Measurements from ENCODE around the gene LTA.

LTA gene

DNA sequence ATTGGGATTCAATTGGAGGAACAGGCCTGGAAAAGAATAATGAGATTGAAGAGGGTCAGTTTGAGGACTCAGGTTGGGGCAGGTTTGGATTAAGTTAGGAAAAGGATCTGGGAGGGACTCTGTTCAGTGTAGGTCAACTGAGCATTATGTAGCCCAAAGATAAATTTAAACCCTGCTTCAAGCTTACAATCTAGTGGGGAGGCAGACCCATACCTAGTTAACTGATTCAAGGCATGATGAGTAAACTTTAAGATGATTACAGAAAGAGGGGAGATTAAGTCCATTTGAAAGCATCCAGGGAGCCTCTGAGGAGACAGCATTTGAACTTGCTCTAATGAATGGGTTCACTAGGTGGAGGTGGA, 11.4 kb upstream of the LTA start:
- peak overlapping the region in 17 of 21 experiments; percentile 50 to 89 (median 75) for H3K27ac ChIP-seq

GRCh38 chr6:31567531-31568370, 4.3 kb upstream of the LTA start:
- H3K4me3 ChIP-seq, result no peak overlapping the region
- H3K27ac ChIP-seq, result peak overlapping the region in 5 of 21 experiments; percentile 0 to 78 (median 2)

More for the DNA sequence above, 11.4 kb upstream of the LTA start:
- H3K4me3 ChIP-seq, result no peak overlapping the region

- Histone ChIP-seq H3K4me3 (no peak overlapping the region), H3K27ac (peak overlapping the region in 6 of 21 experiments; percentile 0 to 78 (median 20))
Measured at GRCh38 chr6:31568537-31568961, 3.5 kb upstream of the LTA start.

- Histone ChIP-seq H3K27ac (peak overlapping the region in 1 of 21 experiments; percentile 78), H3K4me3 (no peak overlapping the region)
Measured at GRCh38 chr6:31569861-31570536, 2.1 kb upstream of the LTA start.

DNA sequence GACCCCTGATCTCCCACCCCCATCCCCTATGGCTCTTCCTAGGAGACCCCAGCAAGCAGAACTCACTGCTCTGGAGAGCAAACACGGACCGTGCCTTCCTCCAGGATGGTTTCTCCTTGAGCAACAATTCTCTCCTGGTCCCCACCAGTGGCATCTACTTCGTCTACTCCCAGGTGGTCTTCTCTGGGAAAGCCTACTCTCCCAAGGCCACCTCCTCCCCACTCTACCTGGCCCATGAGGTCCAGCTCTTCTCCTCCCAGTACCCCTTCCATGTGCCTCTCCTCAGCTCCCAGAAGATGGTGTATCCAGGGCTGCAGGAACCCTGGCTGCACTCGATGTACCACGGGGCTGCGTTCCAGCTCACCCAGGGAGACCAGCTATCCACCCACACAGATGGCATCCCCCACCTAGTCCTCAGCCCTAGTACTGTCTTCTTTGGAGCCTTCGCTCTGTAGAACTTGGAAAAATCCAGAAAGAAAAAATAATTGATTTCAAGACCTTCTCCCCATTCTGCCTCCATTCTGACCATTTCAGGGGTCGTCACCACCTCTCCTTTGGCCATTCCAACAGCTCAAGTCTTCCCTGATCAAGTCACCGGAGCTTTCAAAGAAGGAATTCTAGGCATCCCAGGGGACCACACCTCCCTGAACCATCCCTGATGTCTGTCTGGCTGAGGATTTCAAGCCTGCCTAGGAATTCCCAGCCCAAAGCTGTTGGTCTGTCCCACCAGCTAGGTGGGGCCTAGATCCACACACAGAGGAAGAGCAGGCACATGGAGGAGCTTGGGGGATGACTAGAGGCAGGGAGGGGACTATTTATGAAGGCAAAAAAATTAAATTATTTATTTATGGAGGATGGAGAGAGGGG, 1.4 kb downstream of the LTA start:
- H3K4me3 ChIP-seq, result no peak overlapping the region
- peak overlapping the region in 8 of 21 experiments; percentile 46 to 98 (median 83) for H3K27ac ChIP-seq

- Histone ChIP-seq H3K27ac (peak overlapping the region in 16 of 21 experiments; percentile 17 to 98 (median 72)), H3K4me3 (no peak overlapping the region)
Measured at GRCh38 chr6:31574106-31575061, 2.3 kb downstream of the LTA start.

DNA sequence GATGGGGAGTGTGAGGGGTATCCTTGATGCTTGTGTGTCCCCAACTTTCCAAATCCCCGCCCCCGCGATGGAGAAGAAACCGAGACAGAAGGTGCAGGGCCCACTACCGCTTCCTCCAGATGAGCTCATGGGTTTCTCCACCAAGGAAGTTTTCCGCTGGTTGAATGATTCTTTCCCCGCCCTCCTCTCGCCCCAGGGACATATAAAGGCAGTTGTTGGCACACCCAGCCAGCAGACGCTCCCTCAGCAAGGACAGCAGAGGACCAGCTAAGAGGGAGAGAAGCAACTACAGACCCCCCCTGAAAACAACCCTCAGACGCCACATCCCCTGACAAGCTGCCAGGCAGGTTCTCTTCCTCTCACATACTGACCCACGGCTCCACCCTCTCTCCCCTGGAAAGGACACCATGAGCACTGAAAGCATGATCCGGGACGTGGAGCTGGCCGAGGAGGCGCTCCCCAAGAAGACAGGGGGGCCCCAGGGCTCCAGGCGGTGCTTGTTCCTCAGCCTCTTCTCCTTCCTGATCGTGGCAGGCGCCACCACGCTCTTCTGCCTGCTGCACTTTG, 3.3 kb downstream of the LTA start, which contains the start of gene TNF:
Gene TNF (plus strand): TSS at position 231 of the 567 bp plus-strand sequence. CDS start 177 bp downstream, at position 408.
- H3K4me3 ChIP-seq, result peak within 1 kb of the TSS; percentile 31 to 58 (median 40)
- H3K27ac ChIP-seq, result peak within 1 kb of the TSS in 19 of 21 experiments; percentile 34 to 98 (median 72)

DNA sequence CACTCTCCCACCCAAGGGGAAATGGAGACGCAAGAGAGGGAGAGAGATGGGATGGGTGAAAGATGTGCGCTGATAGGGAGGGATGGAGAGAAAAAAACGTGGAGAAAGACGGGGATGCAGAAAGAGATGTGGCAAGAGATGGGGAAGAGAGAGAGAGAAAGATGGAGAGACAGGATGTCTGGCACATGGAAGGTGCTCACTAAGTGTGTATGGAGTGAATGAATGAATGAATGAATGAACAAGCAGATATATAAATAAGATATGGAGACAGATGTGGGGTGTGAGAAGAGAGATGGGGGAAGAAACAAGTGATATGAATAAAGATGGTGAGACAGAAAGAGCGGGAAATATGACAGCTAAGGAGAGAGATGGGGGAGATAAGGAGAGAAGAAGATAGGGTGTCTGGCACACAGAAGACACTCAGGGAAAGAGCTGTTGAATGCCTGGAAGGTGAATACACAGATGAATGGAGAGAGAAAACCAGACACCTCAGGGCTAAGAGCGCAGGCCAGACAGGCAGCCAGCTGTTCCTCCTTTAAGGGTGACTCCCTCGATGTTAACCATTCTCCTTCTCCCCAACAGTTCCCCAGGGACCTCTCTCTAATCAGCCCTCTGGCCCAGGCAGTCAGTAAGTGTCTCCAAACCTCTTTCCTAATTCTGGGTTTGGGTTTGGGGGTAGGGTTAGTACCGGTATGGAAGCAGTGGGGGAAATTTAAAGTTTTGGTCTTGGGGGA, 4.0 kb downstream of the LTA start:
- Histone ChIP-seq H3K4me3 (peak overlapping the region; percentile 31 to 58 (median 40)), H3K27ac (peak overlapping the region in 18 of 21 experiments; percentile 34 to 98 (median 72))

DNA sequence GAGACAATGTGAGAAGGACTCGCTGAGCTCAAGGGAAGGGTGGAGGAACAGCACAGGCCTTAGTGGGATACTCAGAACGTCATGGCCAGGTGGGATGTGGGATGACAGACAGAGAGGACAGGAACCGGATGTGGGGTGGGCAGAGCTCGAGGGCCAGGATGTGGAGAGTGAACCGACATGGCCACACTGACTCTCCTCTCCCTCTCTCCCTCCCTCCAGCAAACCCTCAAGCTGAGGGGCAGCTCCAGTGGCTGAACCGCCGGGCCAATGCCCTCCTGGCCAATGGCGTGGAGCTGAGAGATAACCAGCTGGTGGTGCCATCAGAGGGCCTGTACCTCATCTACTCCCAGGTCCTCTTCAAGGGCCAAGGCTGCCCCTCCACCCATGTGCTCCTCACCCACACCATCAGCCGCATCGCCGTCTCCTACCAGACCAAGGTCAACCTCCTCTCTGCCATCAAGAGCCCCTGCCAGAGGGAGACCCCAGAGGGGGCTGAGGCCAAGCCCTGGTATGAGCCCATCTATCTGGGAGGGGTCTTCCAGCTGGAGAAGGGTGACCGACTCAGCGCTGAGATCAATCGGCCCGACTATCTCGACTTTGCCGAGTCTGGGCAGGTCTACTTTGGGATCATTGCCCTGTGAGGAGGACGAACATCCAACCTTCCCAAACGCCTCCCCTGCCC, 4.9 kb downstream of the LTA start:
- H3K4me3 ChIP-seq, result peak overlapping the region; percentile 31 to 58 (median 40)
- H3K27ac ChIP-seq, result peak overlapping the region in 9 of 21 experiments; percentile 37 to 98 (median 64)

DNA sequence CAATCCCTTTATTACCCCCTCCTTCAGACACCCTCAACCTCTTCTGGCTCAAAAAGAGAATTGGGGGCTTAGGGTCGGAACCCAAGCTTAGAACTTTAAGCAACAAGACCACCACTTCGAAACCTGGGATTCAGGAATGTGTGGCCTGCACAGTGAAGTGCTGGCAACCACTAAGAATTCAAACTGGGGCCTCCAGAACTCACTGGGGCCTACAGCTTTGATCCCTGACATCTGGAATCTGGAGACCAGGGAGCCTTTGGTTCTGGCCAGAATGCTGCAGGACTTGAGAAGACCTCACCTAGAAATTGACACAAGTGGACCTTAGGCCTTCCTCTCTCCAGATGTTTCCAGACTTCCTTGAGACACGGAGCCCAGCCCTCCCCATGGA, 5.5 kb downstream of the LTA start:
- peak overlapping the region in 6 of 7 experiments; percentile 37 to 58 (median 40) for H3K4me3 ChIP-seq
- H3K27ac ChIP-seq, result peak overlapping the region in 8 of 21 experiments; percentile 40 to 98 (median 63)

DNA sequence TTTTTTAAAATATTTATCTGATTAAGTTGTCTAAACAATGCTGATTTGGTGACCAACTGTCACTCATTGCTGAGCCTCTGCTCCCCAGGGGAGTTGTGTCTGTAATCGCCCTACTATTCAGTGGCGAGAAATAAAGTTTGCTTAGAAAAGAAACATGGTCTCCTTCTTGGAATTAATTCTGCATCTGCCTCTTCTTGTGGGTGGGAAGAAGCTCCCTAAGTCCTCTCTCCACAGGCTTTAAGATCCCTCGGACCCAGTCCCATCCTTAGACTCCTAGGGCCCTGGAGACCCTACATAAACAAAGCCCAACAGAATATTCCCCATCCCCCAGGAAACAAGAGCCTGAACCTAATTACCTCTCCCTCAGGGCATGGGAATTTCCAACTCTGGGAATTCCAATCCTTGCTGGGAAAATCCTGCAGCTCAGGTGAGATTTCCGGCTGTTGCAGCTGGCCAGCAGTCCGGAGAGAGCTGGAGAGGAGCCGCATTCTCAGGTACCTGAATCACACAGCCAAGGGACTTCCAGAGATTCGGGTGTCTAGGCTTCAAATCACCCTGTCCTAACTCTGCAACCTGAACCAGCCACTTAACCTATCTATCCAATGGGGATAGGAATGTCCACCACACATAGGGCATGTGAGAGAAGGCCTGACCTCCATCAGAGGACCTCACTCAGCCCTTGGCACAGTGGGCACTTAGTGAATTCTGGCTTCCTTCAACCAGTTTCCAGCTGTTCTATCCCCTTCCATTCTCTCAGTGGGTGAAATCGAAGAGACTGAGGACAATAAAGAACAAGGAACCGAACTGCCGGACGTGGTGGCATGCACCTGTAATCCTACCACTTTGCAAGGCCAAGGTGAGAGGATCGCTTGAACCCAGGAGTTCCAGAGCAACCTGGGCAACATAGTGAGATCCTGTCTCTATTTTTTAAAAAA, 6.4 kb downstream of the LTA start:
- peak overlapping the region in 5 of 21 experiments; percentile 55 to 98 (median 64) for H3K27ac ChIP-seq

DNA sequence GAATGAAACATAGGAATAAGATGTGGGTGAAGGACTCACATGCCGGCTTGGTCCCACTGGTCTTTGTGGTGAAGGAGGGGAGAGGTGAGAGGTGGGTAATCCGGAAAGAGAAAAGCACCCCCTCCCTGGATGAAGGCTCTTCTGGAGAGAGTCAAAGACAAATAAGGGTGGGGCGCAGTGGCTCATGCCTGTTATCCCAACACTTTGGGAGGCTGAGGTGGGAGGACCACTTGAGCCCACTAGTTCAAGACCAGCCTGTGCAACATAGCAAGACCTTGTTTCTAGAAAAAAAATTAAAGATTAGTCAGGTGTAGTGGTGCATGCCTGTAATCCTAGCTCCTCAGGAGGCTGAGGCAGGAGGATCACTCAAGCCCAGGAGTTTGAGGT, 7.0 kb downstream of the LTA start:
- H3K4me3 ChIP-seq, result no peak overlapping the region
- H3K27ac ChIP-seq, result peak overlapping the region in 2 of 21 experiments; percentile 94 to 98

More for the DNA sequence above, 6.4 kb downstream of the LTA start:
- peak overlapping the region in 1 of 7 experiments; percentile 58 for H3K4me3 ChIP-seq

- peak overlapping the region in 5 of 7 experiments; percentile 53 to 84 (median 66) for H3K4me3 ChIP-seq
- H3K27ac ChIP-seq, result peak overlapping the region in 13 of 21 experiments; percentile 75 to 98 (median 89)
Measured at GRCh38 chr6:31579546-31580437, 7.7 kb downstream of the LTA start.

DNA sequence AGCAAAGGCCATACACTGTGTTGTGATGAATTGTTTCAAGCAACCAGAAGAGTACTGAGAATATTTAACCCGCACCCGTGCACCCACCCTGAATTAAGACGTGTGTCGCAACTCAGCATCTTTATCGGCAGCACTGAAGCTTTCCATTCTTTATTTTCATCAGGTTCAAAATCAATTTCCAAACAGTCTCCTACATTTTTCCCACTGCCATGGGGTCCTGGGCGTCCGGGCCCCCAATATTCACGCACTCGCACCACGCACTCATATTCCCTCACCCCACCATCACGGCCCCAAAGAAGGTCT, 8.3 kb downstream of the LTA start:
- Histone ChIP-seq H3K4me3 (peak overlapping the region; percentile 53 to 84 (median 66)), H3K27ac (peak overlapping the region in 20 of 21 experiments; percentile 57 to 98 (median 88))
